Stimulated activated CD4-positive, alpha-beta T cell treated with anti-CD3 and anti-CD28 coated beads, Interleukin-15, amount 100 ng/mL, for 24 hours (primary cell): ENCODE measurements around the gene ZNF850.
"Not testable (repeated sequence)": the region's sequence is repeated elsewhere in the genome, so short reads cannot be mapped to it uniquely, and the experiment has no call there.

Experiments
- DNase-seq: peaks from one replicate; pipeline ENCODE4 v3.0.0-alpha.2; 2020

The ZNF850 gene

DNA sequence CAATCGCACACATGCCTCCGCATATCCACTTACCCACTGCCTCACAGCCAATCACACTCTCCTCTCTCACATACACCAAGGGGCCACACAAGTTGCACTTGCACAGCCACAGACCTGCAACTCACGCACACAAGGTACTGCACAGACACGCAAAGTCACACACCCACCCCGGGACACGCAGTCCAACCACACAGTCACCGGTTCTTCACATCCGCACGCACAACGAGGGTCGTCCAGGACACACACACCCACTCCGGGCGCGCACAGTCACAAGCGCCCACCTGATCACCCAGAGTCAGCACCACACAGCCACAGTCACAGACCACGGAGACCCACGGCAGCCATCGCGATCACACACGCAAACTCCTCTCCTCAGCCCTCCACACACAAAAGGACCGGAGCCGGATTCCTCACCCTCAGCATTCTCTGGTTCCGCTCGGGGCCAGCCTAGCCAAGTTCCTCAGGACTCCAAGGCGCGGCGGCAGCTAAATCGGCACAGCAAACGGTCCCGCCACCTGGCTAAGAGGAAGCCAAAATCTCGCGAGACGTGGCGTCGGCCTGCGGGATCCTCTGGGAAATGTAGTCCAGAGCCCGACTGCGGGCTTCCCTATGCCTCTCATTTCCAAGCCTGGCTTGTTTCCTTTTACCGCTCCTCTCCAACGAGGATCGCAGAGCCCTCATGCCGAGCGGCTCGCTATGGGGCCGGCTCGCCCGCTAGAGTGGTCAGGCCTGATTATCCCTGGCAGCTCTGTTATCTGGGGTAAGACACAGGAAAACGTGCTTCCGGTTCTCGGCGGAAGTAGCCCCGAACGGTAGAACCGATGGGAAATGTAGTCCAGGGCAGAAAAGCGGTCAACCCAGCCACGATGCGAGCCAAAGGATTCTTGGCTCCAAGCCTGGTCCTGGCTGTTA is at the start of gene ZNF850:
ZNF850 (minus strand) TSS at position 497 of the 912 bp plus-strand sequence. CDS start 10,201 bp downstream, outside the sequence.
- peak; percentile 95 for DNase-seq

- no peak for DNase-seq
These were observed 49.2 kb upstream of the ZNF850 start for GRCh38 chr19:36821758-36822157.

GRCh38 chr19:36819130-36819630 is 46.6 kb upstream of the ZNF850 start:
- no peak for DNase-seq

DNA sequence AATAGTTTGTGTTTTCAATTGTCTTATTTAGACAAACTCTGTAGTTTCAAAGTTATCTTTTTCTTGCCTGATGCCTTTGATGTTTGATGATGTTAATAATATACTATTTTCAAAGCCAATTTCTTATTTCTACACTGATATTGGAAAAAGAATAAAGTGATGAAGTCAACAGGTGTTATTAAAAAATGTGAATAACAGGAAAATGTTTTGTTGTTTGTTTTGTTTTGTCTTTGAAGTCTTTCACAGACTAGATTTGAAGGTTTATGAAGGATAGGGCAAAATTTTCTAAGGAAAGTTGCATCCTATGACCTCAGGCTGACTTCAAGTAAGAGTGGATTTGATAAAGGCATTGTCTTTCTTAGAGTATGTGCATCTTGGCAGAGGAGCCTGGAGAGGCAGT is 34.4 kb upstream of the ZNF850 start:
- no peak for DNase-seq

DNA sequence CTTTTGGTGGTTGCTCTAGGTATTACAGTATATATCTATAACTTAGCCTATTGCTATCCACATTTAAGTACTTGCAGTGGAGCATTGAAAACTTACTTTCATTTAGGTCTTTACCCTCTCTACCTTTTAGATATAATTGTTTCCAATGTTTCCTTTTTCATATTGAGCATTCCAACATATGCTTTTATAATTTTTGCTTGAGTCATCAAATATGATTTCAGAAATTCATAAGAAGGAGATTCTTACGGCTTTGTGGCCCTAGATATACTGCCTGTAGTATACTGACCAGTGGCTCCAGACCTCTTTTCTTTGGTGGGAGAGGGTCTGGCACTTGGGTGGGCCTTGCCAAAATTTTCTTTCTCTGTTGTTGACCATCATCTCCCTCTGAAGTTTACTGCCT is 32.8 kb upstream of the ZNF850 start:
- no peak for DNase-seq

DNA sequence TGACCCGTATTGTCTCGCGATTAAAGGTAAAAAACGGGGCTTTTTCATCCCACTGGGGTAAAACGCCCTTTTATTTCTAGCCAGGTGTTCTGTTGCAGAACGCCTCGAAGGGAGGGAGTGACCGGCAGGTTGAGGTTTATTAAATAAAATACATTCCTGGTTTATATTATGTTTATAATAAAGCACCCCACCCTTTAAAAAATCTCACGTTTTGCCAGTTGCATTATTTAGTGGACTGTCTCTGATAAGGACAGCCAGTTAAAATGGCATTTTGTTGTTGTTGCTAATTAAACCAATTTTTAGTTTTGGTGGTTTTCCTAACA is 25.1 kb upstream of the ZNF850 start:
- no peak for DNase-seq

- DNase-seq, result no peak
These were observed 24.0 kb upstream of the ZNF850 start for GRCh38 chr19:36796714-36796992.

DNA sequence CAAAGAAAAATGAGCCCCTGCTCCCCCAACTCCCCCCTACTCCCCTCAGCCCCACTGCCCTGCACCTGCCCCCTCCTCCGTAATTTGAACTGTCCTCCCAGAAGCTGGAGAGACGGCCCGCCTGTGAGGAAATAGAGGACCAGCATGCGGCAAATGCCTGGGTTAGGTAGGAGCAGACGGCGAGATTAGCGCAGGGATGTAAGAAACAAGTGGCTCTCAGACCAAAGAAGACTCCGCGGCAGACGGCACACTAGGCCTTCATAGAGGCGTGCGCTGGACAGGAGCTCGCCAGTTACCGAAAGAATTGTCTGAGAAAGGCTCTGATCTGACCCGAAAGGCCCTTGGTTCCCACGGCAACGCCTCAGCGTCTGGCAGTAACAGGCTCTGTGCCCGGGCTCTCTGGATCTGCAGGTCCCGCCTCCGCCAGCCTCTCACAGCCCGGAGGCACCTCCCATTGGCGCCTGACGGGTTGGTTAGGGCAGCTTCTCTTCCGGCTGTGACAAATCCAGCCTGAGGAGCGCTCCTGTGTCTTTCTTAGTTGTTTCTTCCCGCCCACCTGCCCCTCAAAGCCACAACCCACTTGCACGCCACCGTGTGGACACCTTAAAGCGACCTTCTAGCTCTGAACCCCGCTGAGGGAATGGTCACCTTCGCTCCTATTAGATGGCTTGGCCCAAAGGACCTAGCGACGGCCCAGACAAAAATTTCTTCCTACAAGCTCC is 19.0 kb upstream of the ZNF850 start:
- DNase-seq, result peak; percentile 5

DNA sequence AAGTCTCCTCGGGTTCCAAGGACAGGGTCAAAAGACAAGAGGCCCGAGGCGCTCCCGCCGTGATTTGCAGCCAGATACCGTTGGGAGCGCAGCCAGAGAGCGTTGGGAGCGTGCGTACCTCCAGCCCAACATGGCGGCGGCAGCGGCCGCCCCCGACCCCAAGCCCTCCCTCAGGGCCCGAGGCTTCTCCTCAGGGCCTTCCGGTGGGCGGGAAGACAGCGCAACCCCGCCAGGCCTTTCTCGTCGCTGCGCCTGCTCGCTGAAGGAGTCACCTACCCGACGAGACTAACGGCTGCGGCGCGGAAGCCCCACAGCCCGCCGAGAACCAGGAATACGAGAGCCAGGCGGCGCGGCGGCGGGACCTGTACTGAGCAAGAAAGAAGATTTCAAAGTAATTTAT is 3.2 kb upstream of the ZNF850 start:
- no peak for DNase-seq

GRCh38 chr19:36773223-36773579 is 594 bp upstream of the ZNF850 start:
- no peak for DNase-seq

DNA sequence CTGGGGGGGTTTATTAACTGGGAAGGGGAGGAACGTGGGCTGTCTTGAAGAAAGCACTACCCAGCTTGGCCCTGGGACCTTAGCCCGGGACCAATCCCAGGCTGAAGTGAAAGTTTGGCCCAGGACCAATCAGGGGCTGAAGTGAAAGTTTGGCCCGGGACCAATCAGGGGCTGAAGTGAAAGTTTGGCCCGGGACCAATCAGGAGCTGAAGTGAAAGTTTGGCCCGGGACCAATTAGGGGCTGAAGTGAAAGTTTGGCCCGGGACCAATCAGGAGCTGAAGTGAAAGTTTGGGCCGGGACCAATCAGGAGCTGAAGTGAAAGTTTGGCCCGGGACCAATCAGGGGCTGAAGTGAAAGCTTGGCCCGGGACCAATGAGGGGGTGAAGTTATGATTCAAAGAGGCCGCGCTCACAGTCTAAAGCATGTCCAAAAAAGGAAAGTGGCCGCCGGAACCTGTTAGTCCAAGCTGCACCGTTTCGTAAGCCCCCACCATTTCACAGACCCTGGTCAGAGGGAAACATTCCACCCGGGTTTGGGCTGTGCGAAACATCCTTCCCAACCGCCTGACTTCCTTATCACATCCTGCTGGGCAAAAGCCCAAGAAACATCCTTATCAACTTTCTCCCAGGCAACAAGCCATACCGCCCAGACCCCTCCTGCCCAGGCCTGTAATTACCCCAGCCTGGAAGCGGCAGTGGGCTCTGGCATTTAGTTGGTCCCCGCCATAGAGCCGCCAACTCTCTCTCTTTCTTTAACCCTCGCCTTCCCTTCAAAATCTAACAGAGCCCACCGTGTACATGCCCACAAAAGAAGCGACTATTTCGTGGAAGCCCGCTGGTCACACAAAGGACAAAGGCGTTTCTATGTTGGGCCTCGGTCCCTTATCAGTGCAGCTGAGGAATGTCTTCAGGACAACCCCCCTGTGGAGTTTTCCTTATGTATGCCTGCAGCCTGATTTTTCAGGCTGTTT is 1.1 kb downstream of the ZNF850 start:
- DNase-seq, result peak; percentile 38

DNA sequence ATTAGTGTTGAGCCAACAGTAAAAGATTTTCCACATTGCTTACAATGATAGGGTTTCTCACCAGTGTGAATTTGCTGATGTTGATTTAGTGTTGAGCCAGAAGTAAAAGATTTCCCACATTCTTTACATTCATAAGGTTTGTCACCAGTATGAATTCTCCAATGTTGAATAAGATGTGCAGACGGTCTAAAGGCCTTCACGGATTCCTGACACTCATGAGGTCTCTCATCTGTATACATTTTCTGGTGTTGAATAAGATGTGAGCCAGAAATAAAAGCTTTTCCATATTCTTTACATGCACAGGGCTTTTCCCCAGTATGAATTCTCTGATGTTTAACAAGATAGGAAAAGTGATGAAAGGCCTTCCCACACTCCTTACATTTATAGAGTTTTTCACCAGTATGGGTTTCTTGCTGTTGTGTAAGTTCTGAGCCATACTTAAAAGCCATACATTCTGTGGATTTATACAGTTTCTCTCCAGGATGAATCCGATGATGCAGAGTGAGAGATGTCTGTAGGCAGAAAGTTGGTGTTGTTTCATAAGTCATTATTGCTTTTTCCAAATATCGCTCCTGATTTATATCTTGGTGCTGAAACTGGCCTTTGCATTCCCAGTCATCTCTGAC is 22.4 kb downstream of the ZNF850 start:
- DNase-seq, result no peak

GRCh38 chr19:36749613-36750012 is 23.0 kb downstream of the ZNF850 start:
- not testable (repeated sequence) for DNase-seq

DNA sequence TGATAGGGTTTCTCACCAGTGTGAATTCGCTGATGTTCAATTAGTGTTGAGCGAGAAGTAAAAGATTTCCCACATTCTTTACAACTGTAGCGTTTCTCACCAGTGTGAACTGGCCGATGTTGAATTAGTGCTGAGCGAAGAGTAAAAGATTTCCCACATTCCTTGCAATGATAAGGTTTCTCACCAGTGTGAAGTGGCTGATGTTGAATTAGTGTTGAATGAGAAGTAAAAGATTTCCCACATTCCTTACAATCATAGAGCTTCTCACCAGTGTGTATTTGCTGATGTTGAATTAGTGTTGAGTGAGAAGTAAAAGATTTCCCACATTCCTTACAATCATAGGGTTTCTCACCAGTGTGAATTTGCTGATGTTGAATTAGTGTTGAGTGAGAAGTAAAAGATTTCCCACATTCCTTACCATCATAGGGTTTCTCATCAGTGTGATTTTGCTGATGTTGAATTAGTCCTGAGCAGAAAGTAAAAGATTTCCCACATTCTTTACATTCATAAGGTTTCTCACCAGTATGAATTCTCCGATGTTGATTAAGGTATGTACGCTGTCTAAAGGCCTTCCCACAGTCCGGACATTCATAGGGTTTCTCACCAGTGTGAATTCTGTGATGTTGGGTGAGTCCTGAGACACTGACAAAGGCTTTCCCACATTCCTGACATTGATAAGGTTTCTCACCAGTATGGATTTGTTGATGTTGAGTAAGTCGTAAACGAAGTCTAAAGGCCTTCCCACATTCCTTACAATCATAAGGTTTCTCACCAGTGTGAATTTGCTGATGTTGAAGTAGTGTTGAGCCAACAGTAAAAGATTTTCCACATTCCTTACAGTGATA is 24.0 kb downstream of the ZNF850 start:
- no peak for DNase-seq

DNA sequence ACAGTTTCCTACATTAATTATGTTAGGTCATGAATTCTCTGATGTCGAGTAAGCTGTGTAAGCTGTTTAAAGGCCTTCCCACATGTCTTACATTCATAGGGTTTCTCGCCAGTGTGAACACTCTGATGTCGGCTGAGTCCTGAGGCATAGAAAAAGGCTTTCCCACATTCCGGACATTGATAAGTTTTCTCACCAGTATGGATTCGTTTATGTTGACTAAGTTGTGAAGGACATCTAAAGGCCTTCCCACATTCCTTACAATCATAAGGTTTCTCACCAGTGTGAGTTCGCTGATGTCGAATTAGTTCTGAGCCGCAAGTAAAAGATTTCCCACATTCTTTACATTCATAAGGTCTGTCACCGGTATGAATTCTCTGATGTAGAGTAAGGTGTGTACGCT is 24.9 kb downstream of the ZNF850 start:
- DNase-seq, result no peak

DNA sequence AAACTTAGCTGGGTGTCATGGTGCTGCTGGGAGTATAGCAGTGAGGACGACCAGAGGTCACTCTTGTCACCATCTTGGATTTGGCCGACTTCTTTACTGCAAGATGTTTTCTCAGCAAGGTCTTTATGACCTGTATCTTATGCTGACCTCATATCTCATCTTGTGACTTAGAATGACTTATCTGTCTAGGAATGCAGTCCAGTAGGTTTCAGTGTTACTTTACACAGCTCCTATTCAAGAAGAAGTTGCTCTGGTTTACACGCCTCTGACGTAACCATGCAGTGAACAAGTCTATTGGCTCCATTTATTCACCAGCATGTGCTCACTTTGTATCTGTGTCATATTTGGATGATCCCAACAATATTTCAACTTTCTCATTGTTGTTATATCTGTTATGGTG is 26.7 kb downstream of the ZNF850 start:
- no peak for DNase-seq

- DNase-seq, result not testable (repeated sequence)
These were observed 36.4 kb downstream of the ZNF850 start for GRCh38 chr19:36736166-36736565.

DNA sequence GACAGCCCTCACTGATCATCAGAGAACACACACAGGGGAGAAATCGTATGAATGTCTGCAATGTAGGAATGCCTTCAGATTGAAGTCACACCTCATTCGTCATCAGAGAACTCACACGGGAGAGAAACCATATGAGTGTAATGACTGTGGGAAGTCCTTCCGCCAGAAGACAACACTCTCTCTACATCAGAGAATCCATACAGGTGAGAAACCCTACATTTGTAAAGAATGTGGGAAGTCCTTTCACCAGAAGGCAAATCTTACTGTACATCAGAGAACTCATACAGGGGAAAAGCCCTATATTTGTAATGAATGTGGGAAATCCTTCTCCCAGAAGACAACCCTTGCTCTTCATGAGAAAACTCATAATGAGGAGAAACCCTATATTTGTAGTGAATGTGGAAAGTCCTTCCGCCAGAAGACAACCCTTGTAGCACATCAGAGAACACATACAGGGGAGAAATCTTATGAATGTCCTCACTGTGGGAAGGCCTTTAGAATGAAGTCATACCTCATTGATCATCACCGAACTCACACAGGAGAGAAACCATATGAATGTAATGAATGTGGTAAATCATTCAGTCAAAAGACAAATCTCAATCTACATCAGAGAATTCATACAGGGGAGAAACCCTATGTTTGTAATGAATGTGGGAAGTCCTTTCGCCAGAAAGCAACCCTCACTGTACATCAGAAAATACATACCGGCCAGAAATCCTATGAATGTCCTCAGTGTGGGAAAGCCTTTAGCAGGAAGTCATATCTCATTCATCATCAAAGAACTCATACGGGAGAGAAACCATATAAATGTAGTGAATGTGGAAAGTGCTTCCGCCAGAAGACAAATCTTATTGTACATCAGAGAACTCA is 52.7 kb downstream of the ZNF850 start:
- DNase-seq, result no peak

DNA sequence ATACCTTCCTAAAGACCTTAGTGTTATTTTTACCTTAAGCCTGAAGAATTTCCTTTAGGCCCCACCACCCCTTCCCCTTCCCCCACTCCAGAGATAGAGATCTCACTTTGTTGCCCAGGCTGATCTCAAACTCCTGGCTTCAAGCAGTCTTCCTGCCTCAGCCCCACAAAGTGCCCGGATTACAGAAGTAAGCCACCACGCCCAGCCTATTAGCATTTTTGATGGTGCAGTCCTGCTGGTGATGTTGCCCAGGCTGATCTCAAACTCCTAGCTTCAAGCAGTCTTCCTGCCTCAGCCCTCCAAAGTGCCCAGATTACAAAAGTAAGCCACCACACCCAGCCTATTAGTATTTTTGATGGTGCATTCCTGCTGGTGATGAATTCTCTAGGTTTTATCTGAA is 63.2 kb downstream of the ZNF850 start:
- no peak for DNase-seq

- no peak for DNase-seq
These were observed 65.5 kb downstream of the ZNF850 start for GRCh38 chr19:36707134-36707533.

GRCh38 chr19:36688058-36688457 is 84.5 kb downstream of the ZNF850 start:
- no peak for DNase-seq
